Sigmoid colon (tissue), 4 donors: ENCODE measurements around the gene SLC8A2.

Source experiments
- CTCF ChIP-seq, 4 experiments: fragments of 450-650 bp in 3 of 4; fragments of 200-600 bp in 1 of 4; IDR thresholded peaks; one replicate each; pipeline ENCODE4 v1.5.1; 2016 to 2019; ENCODE audit warnings: antibody characterized with exemption in 4 of 4, mild to moderate bottlenecking in 3 of 4, moderate library complexity in 2 of 4
- POLR2AphosphoS5 ChIP-seq, 4 donors: sonication (generic); formaldehyde crosslinking; IDR thresholded peaks; one replicate each; pipeline ENCODE4 v1.6.1; 2017; ENCODE audit warnings: antibody characterized with exemption in 4 of 4

GRCh38 chr19:47419030-47419783 is 52.5 kb downstream of the SLC8A2 start, which contains the start of gene MEIS3:
- TF ChIP-seq CTCF (IDR thresholded peaks at IDR 0.05) (no peak), POLR2AphosphoS5 (IDR thresholded peaks at IDR 0.05) (no peak)
